Panc1 (cell line): ENCODE measurements around the gene LPP. TPM values are rescaled to one million over a fixed set of nuclear protein-coding genes. Genes with fewer than 3 reads are reported as not detected.
"Not testable (repeated sequence)": the region's sequence is repeated elsewhere in the genome, so short reads cannot be mapped to it uniquely, and the experiment has no call there.

ENCODE experiments used
- ATAC-seq: fragments of 200-7000 bp; cut with Tn5 transposase; 2 replicates; pipeline ENCODE4 v1.9.1; 2020; ENCODE audit warnings: mild to moderate bottlenecking, moderate library complexity
- BruUV-seq: library from RNA; stranded (reverse); fragments of 400-500 nt; replicated peaks from 2 replicates; lab custom pipeline; 2021; lab: Mats Ljungman, UMichigan
- CTCF ChIA-PET: fragments of 300-600 bp; sonication (Branson Sonifier 250); formaldehyde crosslinking; loops from one replicate; lab custom pipeline; 2022; ENCODE audit warnings: antibody characterized with exemption; lab: Charles Lee
- POLR2A ChIA-PET: fragments of 300-600 bp; sonication (Branson Sonifier 250); formaldehyde crosslinking; loops from one replicate; lab custom pipeline; 2022; ENCODE audit warnings: antibody characterized with exemption; lab: Charles Lee
- DNase-seq: peaks from one replicate; pipeline ENCODE4 v3.0.0-alpha.2; 2010; ENCODE audit warnings: low read depth, low spot score
- H3K27ac ChIP-seq: 2 replicates; pipeline ENCODE4 v1.5.1; 2011; ENCODE audit warnings: mild to moderate bottlenecking, low read length, inconsistent platforms
- H3K27me3 ChIP-seq: fragments of 200-500 bp; sonication (Bioruptor generic); 2 replicates; pipeline ENCODE4 v1.6.0; 2014; ENCODE audit warnings: low read length, inconsistent platforms; ENCODE audit not compliant: control insufficient read depth, insufficient read depth
- H3K36me3 ChIP-seq: fragments of 200-500 bp; sonication (Bioruptor generic); 2 replicates; pipeline ENCODE4 v1.5.1; 2014; ENCODE audit warnings: inconsistent platforms, mild to moderate bottlenecking, low read length, moderate library complexity; ENCODE audit not compliant: control insufficient read depth, insufficient read depth
- H3K4me1 ChIP-seq: 2 replicates; pipeline ENCODE4 v1.5.1; 2011; ENCODE audit warnings: inconsistent platforms, mild to moderate bottlenecking, low read length, moderate library complexity; ENCODE audit not compliant: control insufficient read depth, insufficient read depth
- H3K4me3 ChIP-seq, 2 experiments: 2 replicates each; pipeline ENCODE4 v1.5.1; 2011 to 2012; ENCODE audit warnings: low read depth in 2 of 2, low read length in 2 of 2, mild to moderate bottlenecking in 2 of 2, inconsistent platforms in 1 of 2, moderate library complexity in 1 of 2
- H3K9me3 ChIP-seq: fragments of 200-500 bp; sonication (Bioruptor generic); 2 replicates; pipeline ENCODE4 v1.5.1; 2014; ENCODE audit warnings: low read depth, mild to moderate bottlenecking, inconsistent platforms, low read length, moderate library complexity; ENCODE audit not compliant: control insufficient read depth, insufficient read depth
- CTCF ChIP-seq: fragments of 450-650 bp; IDR thresholded peaks from 2 replicates; pipeline ENCODE4 v1.5.1; 2017; ENCODE audit warnings: mild to moderate bottlenecking
- POLR2AphosphoS5 ChIP-seq: IDR thresholded peaks from 2 replicates; pipeline ENCODE4 v1.6.1; 2012; ENCODE audit warnings: mild to moderate bottlenecking, low read depth, low read length, moderate library complexity
- REST ChIP-seq, 2 experiments: IDR thresholded peaks; 2 replicates each; pipeline ENCODE4 v1.6.1; 2011 to 2012; ENCODE audit warnings: low read depth in 2 of 2, control low read depth in 1 of 2, low read length in 1 of 2, mild to moderate bottlenecking in 1 of 2, moderate library complexity in 1 of 2; ENCODE audit not compliant: insufficient read depth in 1 of 2
- TCF7L2 ChIP-seq: IDR thresholded peaks from 2 replicates; pipeline ENCODE4 v1.6.1; 2011; ENCODE audit warnings: mild to moderate bottlenecking, low read depth, low read length, inconsistent platforms
- in situ Hi-C: cut with HindIII; loops from 2 replicates; pipeline ENCODE4 v1.10.0; 2016; ENCODE audit warnings: low sequenced_read_pairs, low pct_unique_long_range_greater_than_20kb
- intact Hi-C: fragments of 100-400 bp; cut with micrococcal nuclease; formaldehyde crosslinking; loops from one replicate; pipeline ENCODE4 v1.10.0; 2022; ENCODE audit not compliant: unreplicated experiment
- total RNA-seq: library from RNA; stranded (reverse); gene quantifications from one replicate; pipeline ENCODE4 v1.2.1, GENCODE V29; 2021; ENCODE audit not compliant: unreplicated experiment

Gene LPP
- total RNA-seq, 1 experiment from 2014 or later = 90.0 TPM

- ATAC-seq = no peak
- DNase-seq = no peak
- TF ChIP-seq REST (IDR thresholded peaks at IDR 0.05; ENCODE audit: insufficient read depth in 1 of 2, low read depth in 2 of 2, low read length in 1 of 2) = no peak
- TF ChIP-seq POLR2AphosphoS5 = no peak
- in situ Hi-C loops = no loop called here
- H3K4me3 ChIP-seq = no peak overlapping the region
- no peak overlapping the region for H3K27ac ChIP-seq
- no peaks in the 10 kb centered on the region for H3K36me3 ChIP-seq
- POLR2A ChIA-PET = no interaction called here
- CTCF ChIA-PET = no interaction called here
- intact Hi-C loops = no loop called here
- 0 out of 2 replicates have a peak, but pooled peaks cover 6% of the 10 kb centered on the region for H3K4me1 ChIP-seq
- H3K27me3 ChIP-seq = no peaks in the 10 kb centered on the region
- no TSS peak for BruUV-seq
- H3K9me3 ChIP-seq = 0 out of 2 replicates have a peak, but pooled peaks cover 5% of the 10 kb centered on the region
These were observed 268.0 kb downstream of the LPP start for GRCh38 chr3:188421836-188422540.

GRCh38 chr3:188427981-188428380 lies 274.0 kb downstream of the LPP start:
- ATAC-seq, intact Hi-C loops, H3K4me3 ChIP-seq, CTCF ChIA-PET, DNase-seq, H3K36me3 ChIP-seq, POLR2A ChIA-PET, BruUV-seq, in situ Hi-C loops, H3K27me3 ChIP-seq, H3K4me1 ChIP-seq, H3K9me3 ChIP-seq, H3K27ac ChIP-seq: not testable (repeated sequence)

GRCh38 chr3:188431040-188431439 lies 277.1 kb downstream of the LPP start:
- H3K9me3 ChIP-seq = no peaks in the 10 kb centered on the region
- no peak for TF ChIP-seq TCF7L2
- no peak for ATAC-seq
- H3K27me3 ChIP-seq = no peaks in the 10 kb centered on the region
- BruUV-seq = no TSS peak
- no peaks in the 10 kb centered on the region for H3K36me3 ChIP-seq
- CTCF ChIA-PET = interaction anchor here (0.7 kb wide), 1 partner anchor 248 kb away, joined by 3 read pairs; no protein-coding TSS in a partner anchor
- intact Hi-C loops (no loop called here), in situ Hi-C loops (no loop called here)
- DNase-seq = no peak
- no peak overlapping the region for H3K4me3 ChIP-seq
- POLR2A ChIA-PET = no interaction called here
- no peak overlapping the region for H3K27ac ChIP-seq
- H3K4me1 ChIP-seq = no peaks in the 10 kb centered on the region

- intact Hi-C loops = no loop called here
- no TSS peak for BruUV-seq
- no peak overlapping the region for H3K27ac ChIP-seq
- H3K27me3 ChIP-seq = no peaks in the 10 kb centered on the region
- in situ Hi-C loops = no loop called here
- H3K4me1 ChIP-seq = no peaks in the 10 kb centered on the region
- DNase-seq (no peak), ATAC-seq (no peak)
- ChIA-PET POLR2A (no interaction called here), CTCF (no interaction called here)
- no peak for TF ChIP-seq POLR2AphosphoS5
- no peak for TF ChIP-seq REST (IDR thresholded peaks at IDR 0.05; ENCODE audit: insufficient read depth in 1 of 2, low read depth in 2 of 2, low read length in 1 of 2)
- TF ChIP-seq TCF7L2 = no peak
- TF ChIP-seq CTCF = no peak
- no peak overlapping the region for H3K4me3 ChIP-seq
- no peaks in the 10 kb centered on the region for H3K9me3 ChIP-seq
- H3K36me3 ChIP-seq = no peaks in the 10 kb centered on the region
These were observed 277.6 kb downstream of the LPP start for GRCh38 chr3:188431553-188431952.
